H1 (cell line): ENCODE results near the gene MYH3. TPM values are rescaled to one million over a fixed set of nuclear protein-coding genes. Genes with fewer than 3 reads are reported as not detected.

Experiments
- CHD7 ChIP-seq: fragments of 300-600 bp; sonication (generic); IDR thresholded peaks from 2 replicates; pipeline ENCODE4 v1.7.1; 2012; ENCODE audit warnings: low read length, moderate library complexity, mild to moderate bottlenecking, inconsistent platforms; ENCODE audit not compliant: insufficient replicate concordance
- CTBP2 ChIP-seq: IDR thresholded peaks from 2 replicates; pipeline ENCODE4 v1.7.0; 2011; ENCODE audit warnings: borderline replicate concordance, mild to moderate bottlenecking, moderate library complexity, mixed read lengths, low read length; ENCODE audit not compliant: insufficient read depth, insufficient read length
- polyA plus RNA-seq, 7 experiments: library from polyadenylated mRNA; depleted of rRNA in 3 of 7; stranded (reverse) in 5 of 7; unstranded in 2 of 7; fragments of >200 nt in 5 of 7; fragments of 200-250 nt in 2 of 7; gene quantifications; 1 replicate in 5 of 7; 2 replicates in 1 of 7; 4 replicates in 1 of 7; pipeline versions ENCODE4 v1.2.1 to v1.2.3, GENCODE V29; 2011 to 2013; ENCODE audit warnings: missing spikeins in 2 of 7, mixed read lengths in 2 of 7
- total RNA-seq: library from RNA; stranded (reverse); fragmentation: NEBNext Ultra II Directional; extraction: Animal tissue kit (Norgen Biotek cat#: 25700); gene quantifications from 2 replicates; pipeline ENCODE4 v1.2.1, GENCODE V29; 2021

The MYH3 gene
- total and polyA plus RNA-seq, 2 of the 8 experiments (the other 6 are each of a cell fraction or from before 2014, with no cell fraction given) = 0.65 to 1.8 TPM

- TF ChIP-seq CHD7 (no peak), CTBP2 (no peak)
Observed at GRCh38 chr17:10589553-10590145, 67.5 kb downstream of the MYH3 start (continued).
